Measurements from ENCODE around the gene STAB1.

The STAB1 gene

GRCh38 chr3:52487788-52488691, 7.1 kb upstream of the STAB1 start:
- no peak for DNase-seq

DNA sequence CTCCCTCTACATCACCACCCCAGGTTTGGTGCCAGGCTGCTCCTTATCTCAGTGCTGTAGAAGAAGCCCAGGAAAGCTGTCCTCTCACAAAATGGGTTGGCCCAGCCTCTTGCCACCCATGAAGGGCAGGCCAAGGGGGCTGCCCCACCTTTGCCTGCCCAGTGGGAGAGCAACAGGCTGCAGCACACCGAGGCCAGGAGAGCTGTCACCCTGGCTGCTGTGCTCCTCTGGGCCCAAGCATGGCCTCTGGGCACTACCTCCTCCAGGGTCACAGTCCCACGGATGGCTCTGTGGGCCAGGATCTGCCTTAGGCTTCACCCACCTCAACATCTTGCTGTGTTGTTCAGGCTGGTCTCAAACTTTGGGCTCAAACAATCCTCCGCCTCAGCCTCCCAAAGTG, 6.4 kb upstream of the STAB1 start:
- DNase-seq: no peak

DNA sequence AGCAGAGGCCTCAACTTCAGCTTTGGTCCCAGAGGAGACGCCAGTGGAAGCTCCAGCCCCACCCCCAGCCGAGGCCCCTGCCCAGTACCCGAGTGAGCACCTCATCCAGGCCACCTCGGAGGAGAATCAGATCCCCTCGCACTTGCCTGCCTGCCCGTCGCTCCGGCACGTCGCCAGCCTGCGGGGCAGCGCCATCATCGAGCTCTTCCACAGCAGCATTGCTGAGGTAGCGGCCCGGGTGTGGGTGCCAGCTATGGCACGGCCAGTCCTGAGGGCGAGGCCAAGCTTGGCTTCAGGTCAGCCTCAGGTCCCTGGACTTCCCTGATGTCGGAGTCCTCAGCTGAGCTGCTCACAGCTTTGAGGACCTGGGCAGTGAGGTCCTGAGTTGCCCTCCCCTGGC, 5.7 kb upstream of the STAB1 start:
- DNase-seq: no peak

GRCh38 chr3:52490035-52490938, 4.9 kb upstream of the STAB1 start:
- no peak for DNase-seq

DNA sequence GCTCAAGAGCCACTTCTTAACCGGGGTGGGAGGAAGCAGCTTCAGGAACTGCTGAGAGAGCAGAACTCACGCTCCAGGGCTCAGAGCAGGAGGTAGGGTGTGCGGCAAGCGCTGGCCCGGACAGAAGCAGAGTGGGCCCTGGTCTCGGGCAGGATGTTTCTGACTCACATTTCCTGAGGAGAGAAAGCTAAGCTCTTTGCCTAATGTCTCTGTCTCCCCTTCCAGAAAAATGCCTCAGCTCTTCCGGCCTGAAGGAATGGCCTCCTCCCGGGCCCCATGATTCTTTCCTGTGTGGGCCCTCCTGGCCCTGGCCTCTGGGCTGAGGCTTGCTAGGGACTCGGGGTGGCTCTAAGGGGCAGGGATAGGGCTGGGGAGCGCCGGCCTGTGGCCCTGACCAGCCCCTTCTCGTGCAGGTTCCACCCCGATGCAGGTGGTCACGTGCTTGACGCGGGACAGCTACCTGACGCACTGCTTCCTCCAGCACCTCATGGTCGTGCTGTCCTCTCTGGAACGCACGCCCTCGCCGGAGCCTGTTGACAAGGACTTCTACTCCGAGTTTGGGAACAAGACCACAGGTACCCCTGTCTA, 4.1 kb upstream of the STAB1 start:
- no peak for DNase-seq

DNA sequence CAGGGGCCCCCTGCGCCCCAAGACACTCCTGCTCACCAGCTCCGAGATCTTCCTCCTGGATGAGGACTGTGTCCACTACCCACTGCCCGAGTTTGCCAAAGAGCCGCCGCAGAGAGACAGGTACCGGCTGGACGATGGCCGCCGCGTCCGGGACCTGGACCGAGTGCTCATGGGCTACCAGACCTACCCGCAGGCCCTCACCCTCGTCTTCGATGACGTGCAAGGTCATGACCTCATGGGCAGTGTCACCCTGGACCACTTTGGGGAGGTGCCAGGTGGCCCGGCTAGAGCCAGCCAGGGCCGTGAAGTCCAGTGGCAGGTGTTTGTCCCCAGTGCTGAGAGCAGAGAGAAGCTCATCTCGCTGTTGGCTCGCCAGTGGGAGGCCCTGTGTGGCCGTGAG, 3.1 kb upstream of the STAB1 start:
- no peak for DNase-seq

DNA sequence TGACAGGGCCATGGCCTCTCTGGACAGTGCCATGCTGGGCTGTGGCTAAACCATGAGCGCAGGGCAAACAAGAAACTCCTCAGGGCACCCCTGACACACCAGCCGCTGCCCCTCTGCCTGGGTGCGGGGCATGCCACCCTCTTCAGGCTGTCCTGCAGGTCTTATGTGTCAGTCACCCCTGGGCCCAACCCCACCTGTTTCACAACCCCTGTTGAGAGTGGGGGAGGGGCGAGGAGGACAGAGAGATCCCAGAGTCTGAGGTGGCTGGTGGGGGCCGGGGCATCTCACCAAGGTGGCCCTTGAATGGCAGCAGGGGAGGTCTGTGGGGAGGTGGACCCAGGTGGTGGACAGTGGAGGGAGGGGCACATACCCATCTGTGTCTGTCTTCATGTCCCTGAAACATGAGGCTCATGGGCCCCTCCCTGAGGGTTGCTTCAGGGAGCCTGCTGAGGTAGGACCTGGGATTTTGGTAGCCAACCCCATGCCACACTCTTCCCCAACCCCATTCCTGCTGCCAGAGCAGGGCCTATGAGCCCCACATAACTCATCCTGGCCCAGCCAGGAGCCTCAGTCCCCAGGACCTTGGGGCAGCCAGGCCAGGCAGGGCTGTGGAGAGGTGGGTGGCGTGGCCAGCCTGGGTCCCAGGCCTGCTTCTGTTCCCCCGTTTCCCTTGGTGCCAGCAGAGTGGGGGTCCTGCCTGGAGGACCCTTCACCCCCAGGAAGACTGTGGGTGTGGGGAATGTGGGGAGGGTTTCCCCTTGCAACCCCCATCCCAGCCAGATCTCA, 1.7 kb upstream of the STAB1 start:
- no peak for DNase-seq

- no peak for DNase-seq
These were observed 693 bp upstream of the STAB1 start for GRCh38 chr3:52494445-52494844.

GRCh38 chr3:52495777-52496602, 852 bp downstream of the STAB1 start:
- no peak for DNase-seq

- DNase-seq: no peak
These were observed 3.3 kb downstream of the STAB1 start for GRCh38 chr3:52498137-52499054.

DNA sequence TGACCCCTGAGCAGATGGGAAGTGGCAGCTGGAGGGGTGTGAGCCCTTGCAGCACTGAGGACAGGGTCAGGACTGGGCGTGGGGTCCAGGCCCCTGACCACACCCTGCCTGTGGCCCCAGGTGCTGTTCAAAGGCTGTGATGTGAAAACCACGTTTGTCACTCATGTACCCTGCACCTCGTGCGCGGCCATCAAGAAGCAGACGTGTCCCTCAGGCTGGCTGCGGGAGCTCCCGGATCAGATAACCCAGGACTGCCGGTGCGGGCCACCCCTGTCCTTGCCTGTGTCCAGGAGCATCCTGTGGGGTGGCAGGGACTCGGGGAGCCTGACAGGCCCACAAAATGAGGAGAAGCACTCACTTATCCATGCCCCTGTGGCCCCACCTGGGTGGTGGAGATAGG, 5.9 kb downstream of the STAB1 start:
- DNase-seq: no peak

- DNase-seq: no peak
These were observed 6.9 kb downstream of the STAB1 start for GRCh38 chr3:52502001-52502400.

DNA sequence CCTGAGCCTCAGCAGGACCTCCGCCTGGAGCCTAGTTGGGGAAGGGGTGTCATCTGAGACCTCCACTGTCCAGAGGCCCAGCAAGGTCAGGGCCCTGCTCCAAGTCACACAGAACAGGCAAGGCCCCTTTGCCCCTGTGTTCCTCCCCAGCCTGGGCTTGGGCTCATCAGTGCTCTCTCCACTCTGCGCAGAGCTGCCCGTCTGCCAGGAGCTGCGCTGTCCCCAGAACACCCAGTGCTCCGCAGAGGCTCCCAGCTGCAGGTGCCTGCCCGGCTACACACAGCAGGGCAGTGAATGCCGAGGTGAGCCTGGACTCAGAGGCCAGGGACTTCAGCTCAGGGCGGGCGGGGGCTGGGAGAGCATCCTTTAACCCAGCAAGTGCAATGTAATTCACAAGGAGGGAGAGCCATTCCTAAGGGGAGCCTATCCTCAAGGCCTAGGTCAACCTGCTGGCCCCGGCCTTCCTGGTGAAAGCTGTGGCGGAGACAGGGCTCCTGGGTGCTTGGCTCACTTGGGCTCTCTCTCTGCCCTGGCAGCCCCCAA, 7.7 kb downstream of the STAB1 start:
- DNase-seq: no peak

GRCh38 chr3:52503788-52504424, 8.8 kb downstream of the STAB1 start:
- DNase-seq: no peak

GRCh38 chr3:52504977-52505376, 9.8 kb downstream of the STAB1 start:
- DNase-seq: no peak

- DNase-seq: no peak
These were observed 11.3 kb downstream of the STAB1 start for GRCh38 chr3:52506266-52506966.

DNA sequence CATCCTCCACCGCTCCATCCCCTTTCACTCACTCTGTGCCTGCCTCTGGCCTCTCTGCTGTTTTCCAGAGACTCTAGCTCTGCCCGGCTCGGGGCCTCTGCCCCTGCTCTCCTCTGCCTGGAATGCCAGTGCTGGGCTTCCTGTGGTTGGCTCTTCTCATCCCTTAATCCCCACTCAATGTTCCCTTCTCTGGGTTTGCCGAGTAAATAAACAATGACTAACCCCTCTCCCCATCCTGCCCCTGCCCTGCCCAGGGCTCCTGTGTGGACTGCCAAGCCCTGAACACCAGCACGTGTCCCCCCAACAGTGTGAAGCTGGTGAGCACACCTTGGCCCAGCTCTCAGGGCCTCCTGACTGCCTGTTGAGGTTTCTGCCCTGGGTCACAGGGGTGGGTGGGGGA, 12.2 kb downstream of the STAB1 start:
- DNase-seq: no peak

GRCh38 chr3:52509753-52510328, 14.7 kb downstream of the STAB1 start:
- DNase-seq: no peak

DNA sequence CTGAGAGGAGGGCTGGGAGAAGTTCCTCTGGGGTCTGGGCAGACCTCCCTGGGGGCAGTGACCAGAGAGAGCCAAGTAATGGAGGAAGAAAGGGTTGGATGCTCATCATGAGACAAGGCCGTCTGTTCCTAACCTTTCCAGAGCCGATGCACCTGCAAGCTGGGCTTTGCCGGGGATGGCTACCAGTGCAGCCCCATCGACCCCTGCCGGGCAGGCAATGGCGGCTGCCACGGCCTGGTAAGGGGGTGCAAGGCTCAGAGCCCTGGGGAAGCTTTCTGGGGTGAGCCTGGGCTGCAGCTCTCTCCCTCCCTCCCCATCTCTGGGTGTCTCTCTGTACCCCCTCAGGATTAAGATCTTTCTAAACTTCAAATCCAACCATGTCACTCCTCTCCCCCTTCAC, 16.4 kb downstream of the STAB1 start:
- DNase-seq: no peak
